K562 (cell line): ENCODE data around the gene SOAT2. TPM values are rescaled to one million over a fixed set of nuclear protein-coding genes. Genes with fewer than 3 reads are reported as not detected.
A peak's percentile ranks its signal among the peaks of the same experiment; 100 is the strongest.

ENCODE experiments used
- ADNP ChIP-seq: fragments of 200-800 bp; sonication (Bioruptor generic); IDR thresholded peaks from 2 replicates; pipeline ENCODE4 v1.6.1; 2016; ENCODE audit warnings: missing genetic modification characterization, missing compliant biosample characterization
- CHD1 ChIP-seq: fragments of 200-600 bp; sonication (generic); IDR thresholded peaks from one replicate; pipeline ENCODE4 v1.6.1; 2012; ENCODE audit warnings: mild to moderate bottlenecking, moderate library complexity, low read length, inconsistent platforms
- HCFC1 ChIP-seq: IDR thresholded peaks from 2 replicates; pipeline ENCODE4 v1.6.1; 2012; ENCODE audit warnings: low read depth, low read length, improper control_type of control experiment
- HIVEP1 ChIP-seq: fragments of 250-450 bp; sonication (Bioruptor Pico); IDR thresholded peaks from 2 replicates; pipeline ENCODE4 v1.4.0; 2020; ENCODE audit warnings: mild to moderate bottlenecking
- MAFG ChIP-seq: fragments of 450-650 bp; conservative IDR thresholded peaks from 2 replicates; pipeline ENCODE4 v1.6.1; 2016; ENCODE audit warnings: missing genetic modification characterization, missing compliant biosample characterization
- MCM7 ChIP-seq, 2 experiments: fragments of 450-650 bp; IDR thresholded peaks; 2 replicates each; pipeline ENCODE4 v1.6.1; 2016 to 2018
- MED1 ChIP-seq: sonication (generic); formaldehyde crosslinking; IDR thresholded peaks from 2 replicates; pipeline ENCODE4 v1.8.1; 2023; ENCODE audit warnings: missing genetic modification reagents, borderline replicate concordance
- NBN ChIP-seq: fragments of 450-650 bp; IDR thresholded peaks from 2 replicates; pipeline ENCODE4 v1.6.1; 2016; ENCODE audit warnings: low read depth, mild to moderate bottlenecking
- NCOA2 ChIP-seq, 2 experiments: fragments of 450-650 bp; IDR thresholded peaks; 2 replicates each; pipeline ENCODE4 v1.6.1; 2018; ENCODE audit warnings: mild to moderate bottlenecking in 2 of 2, moderate library complexity in 1 of 2; ENCODE audit not compliant: partially characterized antibody in 2 of 2
- POU5F1 ChIP-seq: fragments of 150-350 bp; IDR thresholded peaks from 2 replicates; pipeline ENCODE4 v1.6.1; 2014; ENCODE audit warnings: borderline replicate concordance, low read length, low read depth, mild to moderate bottlenecking; ENCODE audit not compliant: partially characterized antibody
- SREBF2 ChIP-seq: sonication (generic); formaldehyde crosslinking; IDR thresholded peaks from 2 replicates; pipeline ENCODE4 v1.4.0; 2020; ENCODE audit warnings: mild to moderate bottlenecking, missing genetic modification reagents
- SRSF7 ChIP-seq: fragments of 200-400 bp; formaldehyde crosslinking; optimal IDR thresholded peaks from 2 replicates; pipeline ENCODE3; 2017; ENCODE audit warnings: mild to moderate bottlenecking, low read depth, low read length
- TBP ChIP-seq: optimal IDR thresholded peaks from 2 replicates; pipeline ENCODE3; 2011; ENCODE audit warnings: low read depth, low read length, improper control_type of control experiment
- TRIM24 ChIP-seq, 2 experiments: fragments of 450-650 bp; IDR thresholded peaks; 2 replicates each; pipeline ENCODE4 v1.6.1; 2016
- XRCC5 ChIP-seq: fragments of 200-400 bp; formaldehyde crosslinking; IDR thresholded peaks from 2 replicates; pipeline ENCODE4 v1.6.1; 2017; ENCODE audit warnings: low read depth, mild to moderate bottlenecking, low read length
- YBX1 ChIP-seq: fragments of 450-650 bp; IDR thresholded peaks from 2 replicates; pipeline ENCODE4 v1.7.1; 2016; ENCODE audit warnings: mild to moderate bottlenecking
- ZFP36 ChIP-seq: fragments of 150-350 bp; IDR thresholded peaks from 2 replicates; pipeline ENCODE4 v1.6.1; 2018; ENCODE audit warnings: low read length, low read depth; ENCODE audit not compliant: partially characterized antibody
- ZNF121 ChIP-seq: sonication (generic); formaldehyde crosslinking; conservative IDR thresholded peaks from 2 replicates; pipeline ENCODE4 v1.8.0; 2022; ENCODE audit warnings: missing genetic modification reagents
- ZNF146 ChIP-seq: IDR thresholded peaks from one replicate; pipeline ENCODE4 v1.6.1; 2018; ENCODE audit warnings: missing compliant biosample characterization; ENCODE audit not compliant: unreplicated experiment
- ZNF175 ChIP-seq: fragments of 200-800 bp; sonication (Bioruptor generic); IDR thresholded peaks from 2 replicates; pipeline ENCODE4 v1.6.1; 2016; ENCODE audit warnings: low read depth, mild to moderate bottlenecking, missing genetic modification characterization, missing compliant biosample characterization
- ZNF274 ChIP-seq: IDR thresholded peaks from 2 replicates; pipeline ENCODE4 v1.6.1; 2011; ENCODE audit warnings: low read depth, mild to moderate bottlenecking, low read length, moderate library complexity, borderline replicate concordance
- ZNF583 ChIP-seq: fragments of 250-450 bp; sonication (Bioruptor Pico); IDR thresholded peaks from 2 replicates; pipeline ENCODE4 v1.4.0; 2020
- polyA plus RNA-seq, 8 experiments: library from polyadenylated mRNA; depleted of rRNA in 4 of 8; stranded (reverse) in 5 of 8; unstranded in 3 of 8; fragments of >200 nt; fragmentation: Nextera tagmentation in 2 of 8; fragmentation: Illumina TruSeq in 1 of 8; extraction: Ambion mirVana in 2 of 8; extraction: Trizol in 1 of 8; gene quantifications; 2 replicates each; pipeline versions ENCODE4 v1.2.1 to v1.2.3, GENCODE V29; 2011 to 2014; ENCODE audit warnings: inconsistent platforms in 1 of 8, missing spikeins in 1 of 8
- total RNA-seq, 7 experiments: library from RNA; depleted of rRNA in 6 of 7; stranded (reverse); fragments of >200 nt in 6 of 7; fragmentation: Illumina TruSeq in 2 of 7; extraction: Trizol in 2 of 7; gene quantifications; 2 replicates each; pipeline versions ENCODE4 v1.2.1 to v1.2.3, GENCODE V29; 2011 to 2021; ENCODE audit warnings: low replicate concordance in 1 of 7
- TF ChIP-seq, protein P1 (sequence below): IDR thresholded peaks from 2 replicates; pipeline ENCODE4 v1.6.1; 2016; ENCODE audit warnings: missing genetic modification characterization, missing compliant biosample characterization
- TF ChIP-seq, protein P2 (sequence below): sonication (generic); formaldehyde crosslinking; IDR thresholded peaks from 2 replicates; pipeline ENCODE4 v1.8.0; 2022; ENCODE audit warnings: missing genetic modification reagents, mild to moderate bottlenecking, borderline replicate concordance
- TF ChIP-seq, protein P3 (sequence below): fragments of 250-450 bp; sonication (Bioruptor Pico); IDR thresholded peaks from 2 replicates; pipeline ENCODE4 v1.5.0; 2020; ENCODE audit warnings: mild to moderate bottlenecking, borderline replicate concordance

The SOAT2 gene
- total and polyA plus RNA-seq, 9 of the 15 experiments (the other 6 are each of a cell fraction or from before 2014, with no cell fraction given): 0.04 TPM; not detected in 8

DNA sequence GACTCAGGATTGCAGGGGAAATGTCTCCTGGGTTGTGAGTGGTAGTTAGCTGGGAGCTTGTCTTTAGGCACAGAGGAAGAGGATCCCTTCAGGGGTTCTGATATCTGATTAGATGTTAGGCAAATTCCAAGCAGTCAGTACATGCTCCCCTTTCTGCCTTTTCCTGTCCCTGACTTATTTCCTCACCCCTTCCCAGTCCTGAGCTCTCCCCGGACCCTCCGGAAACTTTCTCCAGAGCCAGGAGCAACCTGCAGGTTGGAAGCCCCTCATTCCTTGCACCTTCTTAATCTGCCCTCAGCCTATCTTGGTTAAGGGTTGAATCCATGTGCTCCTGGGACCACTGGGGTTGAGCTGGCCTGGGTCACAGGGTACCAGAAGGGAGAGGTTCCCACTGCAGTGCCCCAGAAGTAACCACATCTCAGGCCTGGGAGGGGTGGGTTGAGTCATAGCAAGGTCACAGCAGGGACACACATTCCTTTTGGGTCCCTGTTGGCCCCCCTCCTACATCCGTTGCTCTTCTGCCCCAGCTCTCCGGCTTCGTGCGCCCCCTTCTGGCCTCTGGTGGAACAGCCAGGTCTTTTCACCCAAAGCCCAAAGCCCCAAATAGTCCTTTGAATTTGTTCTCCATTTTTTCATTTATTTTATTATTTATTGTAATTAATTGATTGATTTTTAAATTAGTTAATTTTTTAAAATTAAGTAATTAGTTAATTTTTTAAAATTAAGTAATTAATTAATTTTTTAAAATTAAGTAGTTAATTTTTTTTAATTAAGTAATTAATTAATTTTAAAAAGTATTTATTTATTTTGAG is 4.0 kb upstream of the SOAT2 start (continued):
- TF ChIP-seq, protein P1, sequence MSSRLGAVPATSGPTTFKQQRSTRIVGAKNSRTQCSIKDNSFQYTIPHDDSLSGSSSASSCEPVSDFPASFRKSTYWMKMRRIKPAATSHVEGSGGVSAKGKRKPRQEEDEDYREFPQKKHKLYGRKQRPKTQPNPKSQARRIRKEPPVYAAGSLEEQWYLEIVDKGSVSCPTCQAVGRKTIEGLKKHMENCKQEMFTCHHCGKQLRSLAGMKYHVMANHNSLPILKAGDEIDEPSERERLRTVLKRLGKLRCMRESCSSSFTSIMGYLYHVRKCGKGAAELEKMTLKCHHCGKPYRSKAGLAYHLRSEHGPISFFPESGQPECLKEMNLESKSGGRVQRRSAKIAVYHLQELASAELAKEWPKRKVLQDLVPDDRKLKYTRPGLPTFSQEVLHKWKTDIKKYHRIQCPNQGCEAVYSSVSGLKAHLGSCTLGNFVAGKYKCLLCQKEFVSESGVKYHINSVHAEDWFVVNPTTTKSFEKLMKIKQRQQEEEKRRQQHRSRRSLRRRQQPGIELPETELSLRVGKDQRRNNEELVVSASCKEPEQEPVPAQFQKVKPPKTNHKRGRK (tag): no peak
- TF ChIP-seq ZNF121 (CRISPR knock-in tag): no peak
- no peak for TF ChIP-seq MAFG (tag)
- peak in 1 of 2 experiments; percentile 75; a peak in 1 of 4 replicates for TF ChIP-seq MCM7 (IDR thresholded peaks at IDR 0.05)
- TF ChIP-seq NCOA2 (IDR thresholded peaks at IDR 0.05; ENCODE audit: partially characterized antibody in 2 of 2): no peak
- TF ChIP-seq ZNF146 (CRISPR knock-in tag): no peak
- TF ChIP-seq SRSF7: no peak
- no peak for TF ChIP-seq ZNF274
- TF ChIP-seq HIVEP1: no peak
- TF ChIP-seq MED1 (CRISPR knock-in tag): no peak
- TF ChIP-seq NBN: no peak
- TF ChIP-seq CHD1: no peak
- TF ChIP-seq HCFC1: no peak
- TF ChIP-seq, protein P2, sequence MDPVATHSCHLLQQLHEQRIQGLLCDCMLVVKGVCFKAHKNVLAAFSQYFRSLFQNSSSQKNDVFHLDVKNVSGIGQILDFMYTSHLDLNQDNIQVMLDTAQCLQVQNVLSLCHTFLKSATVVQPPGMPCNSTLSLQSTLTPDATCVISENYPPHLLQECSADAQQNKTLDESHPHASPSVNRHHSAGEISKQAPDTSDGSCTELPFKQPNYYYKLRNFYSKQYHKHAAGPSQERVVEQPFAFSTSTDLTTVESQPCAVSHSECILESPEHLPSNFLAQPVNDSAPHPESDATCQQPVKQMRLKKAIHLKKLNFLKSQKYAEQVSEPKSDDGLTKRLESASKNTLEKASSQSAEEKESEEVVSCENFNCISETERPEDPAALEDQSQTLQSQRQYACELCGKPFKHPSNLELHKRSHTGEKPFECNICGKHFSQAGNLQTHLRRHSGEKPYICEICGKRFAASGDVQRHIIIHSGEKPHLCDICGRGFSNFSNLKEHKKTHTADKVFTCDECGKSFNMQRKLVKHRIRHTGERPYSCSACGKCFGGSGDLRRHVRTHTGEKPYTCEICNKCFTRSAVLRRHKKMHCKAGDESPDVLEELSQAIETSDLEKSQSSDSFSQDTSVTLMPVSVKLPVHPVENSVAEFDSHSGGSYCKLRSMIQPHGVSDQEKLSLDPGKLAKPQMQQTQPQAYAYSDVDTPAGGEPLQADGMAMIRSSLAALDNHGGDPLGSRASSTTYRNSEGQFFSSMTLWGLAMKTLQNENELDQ (CRISPR knock-in tag): no peak
- no peak for TF ChIP-seq ADNP
- no peak for TF ChIP-seq ZNF175 (CRISPR knock-in tag)
- no peak for TF ChIP-seq ZNF583 (CRISPR knock-in tag)
- peak; percentile 88 for TF ChIP-seq XRCC5
- no peak for TF ChIP-seq TRIM24 (IDR thresholded peaks at IDR 0.05)
- TF ChIP-seq, protein P3, sequence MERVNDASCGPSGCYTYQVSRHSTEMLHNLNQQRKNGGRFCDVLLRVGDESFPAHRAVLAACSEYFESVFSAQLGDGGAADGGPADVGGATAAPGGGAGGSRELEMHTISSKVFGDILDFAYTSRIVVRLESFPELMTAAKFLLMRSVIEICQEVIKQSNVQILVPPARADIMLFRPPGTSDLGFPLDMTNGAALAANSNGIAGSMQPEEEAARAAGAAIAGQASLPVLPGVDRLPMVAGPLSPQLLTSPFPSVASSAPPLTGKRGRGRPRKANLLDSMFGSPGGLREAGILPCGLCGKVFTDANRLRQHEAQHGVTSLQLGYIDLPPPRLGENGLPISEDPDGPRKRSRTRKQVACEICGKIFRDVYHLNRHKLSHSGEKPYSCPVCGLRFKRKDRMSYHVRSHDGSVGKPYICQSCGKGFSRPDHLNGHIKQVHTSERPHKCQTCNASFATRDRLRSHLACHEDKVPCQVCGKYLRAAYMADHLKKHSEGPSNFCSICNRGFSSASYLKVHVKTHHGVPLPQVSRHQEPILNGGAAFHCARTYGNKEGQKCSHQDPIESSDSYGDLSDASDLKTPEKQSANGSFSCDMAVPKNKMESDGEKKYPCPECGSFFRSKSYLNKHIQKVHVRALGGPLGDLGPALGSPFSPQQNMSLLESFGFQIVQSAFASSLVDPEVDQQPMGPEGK (CRISPR knock-in tag): no peak
- no peak for TF ChIP-seq SREBF2 (CRISPR knock-in tag)
- no peak for TF ChIP-seq POU5F1
- no peak for TF ChIP-seq YBX1
- TF ChIP-seq TBP: no peak
- no peak for TF ChIP-seq ZFP36
